NCI-H2227 (cell line): ENCODE data around the gene C1QBP.

ENCODE experiments used
- DNase-seq: peaks from one replicate; lab custom pipeline; 2025; ENCODE audit not compliant: unreplicated experiment; lab: John Stamatoyannopoulos, UW

C1QBP gene, protein sequence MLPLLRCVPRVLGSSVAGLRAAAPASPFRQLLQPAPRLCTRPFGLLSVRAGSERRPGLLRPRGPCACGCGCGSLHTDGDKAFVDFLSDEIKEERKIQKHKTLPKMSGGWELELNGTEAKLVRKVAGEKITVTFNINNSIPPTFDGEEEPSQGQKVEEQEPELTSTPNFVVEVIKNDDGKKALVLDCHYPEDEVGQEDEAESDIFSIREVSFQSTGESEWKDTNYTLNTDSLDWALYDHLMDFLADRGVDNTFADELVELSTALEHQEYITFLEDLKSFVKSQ

DNA sequence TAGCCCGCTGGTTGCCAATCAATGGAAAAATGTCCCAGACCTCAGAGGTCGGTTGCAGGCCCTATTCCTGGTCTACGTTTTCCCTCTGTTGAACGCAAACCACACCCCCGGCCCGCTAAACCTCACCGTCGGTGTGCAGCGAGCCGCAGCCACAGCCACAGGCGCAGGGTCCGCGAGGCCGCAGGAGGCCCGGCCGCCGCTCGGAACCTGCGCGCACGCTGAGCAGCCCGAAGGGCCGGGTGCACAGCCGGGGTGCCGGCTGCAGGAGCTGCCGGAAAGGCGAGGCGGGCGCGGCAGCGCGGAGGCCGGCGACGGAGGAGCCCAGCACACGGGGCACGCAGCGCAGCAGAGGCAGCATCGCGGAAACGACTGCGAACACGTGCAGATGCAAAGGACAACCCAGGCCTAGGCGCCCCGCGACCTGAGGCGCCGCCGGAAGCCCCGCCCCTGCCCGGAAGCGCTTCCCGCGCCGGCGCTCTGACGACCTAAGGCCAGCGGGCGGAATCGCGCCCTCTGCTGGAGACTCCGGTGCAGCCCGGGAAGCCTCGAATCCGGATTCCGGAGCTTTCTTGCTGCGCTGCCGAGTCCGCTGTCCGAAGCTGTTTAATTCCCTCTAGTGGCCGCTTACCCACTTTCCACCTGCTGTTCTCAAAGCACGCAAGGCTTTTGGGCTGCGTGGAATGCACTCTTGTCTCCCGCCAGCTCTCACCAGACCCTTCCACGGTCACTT, at the start of gene C1QBP:
Gene C1QBP (minus strand): TSS at position 440 of the 730 bp plus-strand sequence. CDS start 82 bp downstream, at position 358.
- DNase-seq: peak; percentile 95

DNA sequence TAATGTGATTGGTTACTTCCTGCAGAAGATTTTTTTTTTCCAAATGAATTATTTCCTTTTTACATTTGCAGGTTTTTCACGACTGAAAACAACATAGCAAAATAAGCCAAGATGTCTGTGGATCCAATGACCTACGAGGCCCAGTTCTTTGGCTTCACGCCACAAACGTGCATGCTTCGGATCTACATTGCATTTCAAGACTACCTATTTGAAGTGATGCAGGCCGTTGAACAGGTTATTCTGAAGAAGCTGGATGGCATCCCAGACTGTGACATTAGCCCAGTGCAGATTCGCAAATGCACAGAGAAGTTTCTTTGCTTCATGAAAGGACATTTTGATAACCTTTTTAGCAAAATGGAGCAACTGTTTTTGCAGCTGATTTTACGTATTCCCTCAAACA, 49.8 kb upstream of the C1QBP start:
- no peak for DNase-seq

GRCh38 chr17:5486206-5487124, 47.5 kb upstream of the C1QBP start, which contains the start of gene MIS12:
Gene MIS12 (plus strand): TSS chr17:5486566. CDS start chr17:5488863, 2,297 bp downstream.
- DNase-seq: peak; percentile 96

- peak; percentile 68 for DNase-seq
These were observed 46.6 kb upstream of the C1QBP start, which contains the start of gene DERL2 for GRCh38 chr17:5485270-5486205. Gene DERL2 (minus strand): TSS chr17:5486178. CDS start chr17:5486161, 17 bp downstream.

- no peak for DNase-seq
These were observed 42.5 kb upstream of the C1QBP start for GRCh38 chr17:5481451-5481850.

GRCh38 chr17:5480962-5481361, 42.0 kb upstream of the C1QBP start:
- no peak for DNase-seq

- DNase-seq: no peak
These were observed 40.0 kb upstream of the C1QBP start for GRCh38 chr17:5478992-5479391.

DNA sequence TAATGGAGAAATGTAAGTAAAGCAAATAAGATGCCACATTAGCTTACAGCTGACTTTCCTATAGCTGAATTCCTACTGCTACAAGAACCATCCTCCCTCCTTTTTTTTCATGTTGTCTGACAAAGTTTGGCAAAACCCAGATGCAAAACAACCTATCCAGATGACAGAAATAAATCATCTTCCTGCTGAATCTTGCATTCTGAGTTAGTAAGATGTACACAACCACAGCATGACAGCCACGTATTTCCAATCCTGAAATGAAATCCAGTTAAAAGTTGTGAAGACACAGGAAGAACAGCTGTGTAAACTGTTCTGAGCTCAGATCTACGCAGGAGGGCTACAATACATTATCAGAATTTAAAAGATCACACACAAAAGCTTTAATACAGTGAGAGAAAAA, 35.0 kb upstream of the C1QBP start:
- DNase-seq: no peak

GRCh38 chr17:5472511-5472910, 33.6 kb upstream of the C1QBP start:
- no peak for DNase-seq

GRCh38 chr17:5468075-5468473, 29.1 kb upstream of the C1QBP start:
- no peak for DNase-seq

DNA sequence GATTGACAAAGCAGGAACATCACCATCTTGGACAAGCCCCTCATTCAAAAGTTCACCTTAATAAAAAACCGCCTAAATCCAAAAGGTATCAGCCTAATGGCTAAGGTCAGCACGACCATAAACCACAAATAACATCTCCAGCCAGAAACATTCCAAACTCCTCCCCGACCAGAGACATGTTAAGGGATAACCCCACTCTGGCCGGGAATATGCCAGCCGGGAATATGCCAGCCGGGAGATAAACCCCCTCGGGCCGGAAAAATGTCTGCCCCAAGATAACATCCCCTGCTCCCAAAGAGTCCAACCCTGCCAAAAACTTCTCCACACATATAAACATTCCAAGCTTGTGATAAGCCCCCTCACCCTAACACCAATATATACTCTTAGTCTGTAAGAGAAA, 28.5 kb upstream of the C1QBP start:
- no peak for DNase-seq

DNA sequence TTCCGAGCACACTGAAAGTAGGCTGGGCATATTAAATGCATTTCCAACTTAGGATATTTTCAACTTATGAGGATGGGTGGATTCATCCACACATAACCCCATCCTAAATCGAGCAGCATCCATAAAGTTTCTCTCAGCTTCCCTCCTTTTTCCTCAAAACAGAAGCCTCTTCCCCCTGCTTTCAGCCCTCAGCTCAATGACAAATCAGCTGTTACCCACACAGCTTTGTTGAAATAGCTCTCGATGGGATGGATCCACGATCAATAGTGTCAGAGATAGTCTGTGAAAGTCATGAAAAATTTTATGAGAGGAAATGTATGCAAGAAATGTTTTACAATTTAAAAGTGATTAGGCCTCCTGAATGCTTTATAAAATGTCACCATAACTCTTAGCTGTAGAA, 27.3 kb upstream of the C1QBP start:
- DNase-seq: no peak

- no peak for DNase-seq
These were observed 26.0 kb upstream of the C1QBP start for GRCh38 chr17:5464717-5465507.

DNA sequence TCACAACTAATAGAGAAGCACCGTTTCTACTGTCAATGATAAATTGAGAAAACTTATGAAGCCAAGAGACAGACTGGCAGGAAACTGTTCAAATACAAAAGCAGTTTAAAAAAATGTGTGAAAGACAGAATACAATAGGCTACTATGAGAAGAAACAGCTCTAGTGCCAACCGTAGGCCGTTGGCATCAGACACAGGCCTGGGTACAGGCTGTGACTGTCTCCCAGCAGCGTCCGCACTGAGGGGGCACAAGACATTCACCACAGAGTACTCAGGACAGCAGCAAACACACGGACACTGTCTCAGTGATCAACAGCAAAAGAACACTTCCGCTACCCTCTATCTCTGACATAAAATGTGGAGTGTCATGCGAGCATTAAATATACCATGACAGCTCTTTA, 7.8 kb upstream of the C1QBP start:
- no peak for DNase-seq

- DNase-seq: no peak
These were observed 5.3 kb upstream of the C1QBP start for GRCh38 chr17:5444209-5444608.

DNA sequence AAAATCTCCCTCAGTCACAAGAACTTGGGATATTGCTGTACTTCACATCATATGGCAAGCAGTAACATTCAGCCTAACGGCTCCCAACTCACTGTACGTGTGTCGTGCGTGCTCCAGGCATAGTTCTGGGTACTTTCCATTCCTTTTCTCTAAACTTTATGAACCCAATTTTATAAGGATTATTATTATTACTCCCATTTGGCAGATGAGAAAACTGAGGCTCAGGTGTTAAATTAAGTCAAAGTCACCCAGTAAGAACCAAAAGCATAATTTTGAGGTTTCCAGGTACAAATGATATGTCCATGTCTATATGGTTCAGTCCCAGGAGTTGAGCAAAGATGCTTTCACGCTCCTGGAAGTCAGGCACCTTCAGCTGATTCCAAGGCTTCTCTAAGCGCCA, 4.8 kb upstream of the C1QBP start:
- no peak for DNase-seq

GRCh38 chr17:5439446-5439764, 450 bp upstream of the C1QBP start:
- DNase-seq: no peak

- no peak for DNase-seq
These were observed 1.1 kb downstream of the C1QBP start for GRCh38 chr17:5437721-5438317.

DNA sequence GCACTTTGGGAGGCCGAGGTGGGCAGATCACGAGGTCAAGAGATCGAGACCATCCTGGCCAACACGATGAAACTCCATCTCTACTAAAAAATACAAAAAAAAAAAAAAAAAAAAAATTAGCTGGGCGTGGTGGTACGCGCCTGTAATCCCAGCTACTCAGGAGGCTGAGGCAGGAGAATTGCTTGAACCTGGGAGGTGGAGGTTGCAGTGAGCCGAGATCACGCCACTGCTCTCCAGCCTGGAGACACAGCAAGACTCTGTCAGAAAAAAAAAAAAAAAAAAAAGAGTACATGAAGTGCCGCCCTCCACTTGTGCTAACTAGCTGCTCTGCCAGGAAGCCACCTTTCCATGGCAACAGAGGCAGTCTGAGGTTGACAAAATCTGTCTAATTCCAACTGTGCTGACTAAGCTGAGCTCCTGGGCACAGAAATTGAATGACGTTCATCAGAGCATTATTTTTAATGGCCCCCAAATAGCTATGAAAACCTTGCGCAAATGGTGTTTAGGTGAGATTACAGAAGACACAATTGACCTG, 3.1 kb downstream of the C1QBP start:
- DNase-seq: peak; percentile 63
